Measurements from ENCODE around the gene ACOT11. TPM values are rescaled to one million over a fixed set of nuclear protein-coding genes. Genes with fewer than 3 reads are reported as not detected.

The ACOT11 gene
- polyA plus RNA-seq, 1 donor from 2014 or later: not detected

DNA sequence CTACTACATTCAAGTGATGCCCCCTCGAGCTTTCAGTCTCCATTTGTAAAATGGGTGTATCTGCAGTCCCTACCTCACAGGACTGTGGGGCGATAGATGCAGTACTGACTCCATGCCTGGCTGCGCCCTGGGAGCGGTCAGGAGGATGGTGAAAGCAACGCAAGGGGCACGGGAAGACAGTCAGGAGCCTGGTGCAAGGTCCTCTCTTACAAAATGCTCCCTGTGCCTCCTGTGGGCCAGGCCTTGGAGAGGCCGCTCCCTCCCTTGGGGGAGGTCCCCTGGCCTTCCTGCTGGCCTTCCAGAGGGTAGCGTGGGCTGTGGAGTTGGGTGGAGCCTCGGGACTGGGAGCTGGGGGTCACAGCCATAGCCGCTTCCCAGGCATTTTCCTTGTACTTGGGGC lies 53.7 kb downstream of the ACOT11 start:
- Histone ChIP-seq H3K4me3 (ENCODE audit: low read length) (no peak overlapping the region), H4K20me1 (ENCODE audit: insufficient read depth) (no peaks in the 10 kb centered on the region), H3K79me2 (replicated peaks; ENCODE audit: insufficient read depth, low read length) (no peaks in the 10 kb centered on the region), H3K9ac (ENCODE audit: low read length) (no peak overlapping the region), H3K9me2 (ENCODE audit: insufficient read depth, low read length) (no peaks in the 10 kb centered on the region), H3F3A (ENCODE audit: insufficient read depth, low read length, poor library complexity, severe bottlenecking) (no peaks in the 10 kb centered on the region), H2AFZ (ENCODE audit: low read depth, low read length) (no peak overlapping the region), H3K27me3 (ENCODE audit: insufficient read depth, low read depth, low read length) (no peaks in the 10 kb centered on the region), H3K4me2 (ENCODE audit: low read length) (no peak overlapping the region), H3K9me3 (ENCODE audit: low read length) (no peaks in the 10 kb centered on the region), H3K27ac (ENCODE audit: low read length) (no peak overlapping the region), H3K36me3 (ENCODE audit: insufficient read depth, low read length) (no peaks in the 10 kb centered on the region)
- TF ChIP-seq POLR2AphosphoS5 (IDR thresholded peaks at IDR 0.05) (no peak), EP300 (conservative IDR thresholded peaks at IDR 0.05; ENCODE audit: poor library complexity, severe bottlenecking) (no peak), RAD21 (conservative IDR thresholded peaks at IDR 0.05) (no peak), MXI1 (conservative IDR thresholded peaks at IDR 0.05; ENCODE audit: poor library complexity, severe bottlenecking) (no peak), EZH2 (IDR thresholded peaks at IDR 0.05; ENCODE audit: borderline replicate concordance, insufficient read depth, low read length, poor library complexity, severe bottlenecking) (no peak), CTCF (IDR thresholded peaks at IDR 0.05; ENCODE audit: poor library complexity, severe bottlenecking) (no peak), SMC3 (conservative IDR thresholded peaks at IDR 0.05; ENCODE audit: poor library complexity) (no peak), TAF1 (IDR thresholded peaks at IDR 0.05; ENCODE audit: low read depth) (no peak)
- TF ChIP-seq, protein P1, sequence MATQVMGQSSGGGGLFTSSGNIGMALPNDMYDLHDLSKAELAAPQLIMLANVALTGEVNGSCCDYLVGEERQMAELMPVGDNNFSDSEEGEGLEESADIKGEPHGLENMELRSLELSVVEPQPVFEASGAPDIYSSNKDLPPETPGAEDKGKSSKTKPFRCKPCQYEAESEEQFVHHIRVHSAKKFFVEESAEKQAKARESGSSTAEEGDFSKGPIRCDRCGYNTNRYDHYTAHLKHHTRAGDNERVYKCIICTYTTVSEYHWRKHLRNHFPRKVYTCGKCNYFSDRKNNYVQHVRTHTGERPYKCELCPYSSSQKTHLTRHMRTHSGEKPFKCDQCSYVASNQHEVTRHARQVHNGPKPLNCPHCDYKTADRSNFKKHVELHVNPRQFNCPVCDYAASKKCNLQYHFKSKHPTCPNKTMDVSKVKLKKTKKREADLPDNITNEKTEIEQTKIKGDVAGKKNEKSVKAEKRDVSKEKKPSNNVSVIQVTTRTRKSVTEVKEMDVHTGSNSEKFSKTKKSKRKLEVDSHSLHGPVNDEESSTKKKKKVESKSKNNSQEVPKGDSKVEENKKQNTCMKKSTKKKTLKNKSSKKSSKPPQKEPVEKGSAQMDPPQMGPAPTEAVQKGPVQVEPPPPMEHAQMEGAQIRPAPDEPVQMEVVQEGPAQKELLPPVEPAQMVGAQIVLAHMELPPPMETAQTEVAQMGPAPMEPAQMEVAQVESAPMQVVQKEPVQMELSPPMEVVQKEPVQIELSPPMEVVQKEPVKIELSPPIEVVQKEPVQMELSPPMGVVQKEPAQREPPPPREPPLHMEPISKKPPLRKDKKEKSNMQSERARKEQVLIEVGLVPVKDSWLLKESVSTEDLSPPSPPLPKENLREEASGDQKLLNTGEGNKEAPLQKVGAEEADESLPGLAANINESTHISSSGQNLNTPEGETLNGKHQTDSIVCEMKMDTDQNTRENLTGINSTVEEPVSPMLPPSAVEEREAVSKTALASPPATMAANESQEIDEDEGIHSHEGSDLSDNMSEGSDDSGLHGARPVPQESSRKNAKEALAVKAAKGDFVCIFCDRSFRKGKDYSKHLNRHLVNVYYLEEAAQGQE (IDR thresholded peaks at IDR 0.05; ENCODE audit: borderline replicate concordance): no peak

DNA sequence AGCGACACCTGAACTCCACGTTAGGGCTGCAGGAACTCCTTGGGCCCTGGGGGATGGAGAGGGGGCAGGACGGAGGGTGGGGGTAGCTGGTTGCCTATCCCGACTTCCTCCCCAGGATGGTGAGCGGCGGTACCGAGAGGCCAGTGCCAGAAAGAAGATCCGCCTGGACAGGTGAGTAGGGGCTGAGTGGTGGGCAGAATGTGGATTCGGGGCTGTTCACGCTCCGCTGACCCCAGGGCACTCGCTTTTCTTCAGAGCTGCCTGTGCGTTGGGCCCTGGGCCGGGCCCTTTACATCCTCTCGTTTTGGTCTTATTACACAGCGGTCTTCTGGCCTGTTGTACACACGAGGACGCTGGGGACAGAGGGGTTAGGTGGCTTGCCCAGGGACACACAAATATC lies 54.5 kb downstream of the ACOT11 start:
- no peaks in the 10 kb centered on the region for H3K79me2 ChIP-seq (replicated peaks; ENCODE audit: insufficient read depth, low read length)
- H3K27ac ChIP-seq (ENCODE audit: low read length): no peak overlapping the region
- H3K9ac ChIP-seq (ENCODE audit: low read length): no peak overlapping the region
- no peaks in the 10 kb centered on the region for H3F3A ChIP-seq (ENCODE audit: insufficient read depth, low read length, poor library complexity, severe bottlenecking)
- no peaks in the 10 kb centered on the region for H3K27me3 ChIP-seq (ENCODE audit: insufficient read depth, low read depth, low read length)
- no peaks in the 10 kb centered on the region for H3K9me2 ChIP-seq (ENCODE audit: insufficient read depth, low read length)
- H2AFZ ChIP-seq (ENCODE audit: low read depth, low read length): no peak overlapping the region
- no peak for TF ChIP-seq MXI1 (conservative IDR thresholded peaks at IDR 0.05; ENCODE audit: poor library complexity, severe bottlenecking)
- TF ChIP-seq TAF1 (IDR thresholded peaks at IDR 0.05; ENCODE audit: low read depth): no peak
- no peak for TF ChIP-seq EP300 (conservative IDR thresholded peaks at IDR 0.05; ENCODE audit: poor library complexity, severe bottlenecking)
- TF ChIP-seq CTCF (IDR thresholded peaks at IDR 0.05; ENCODE audit: poor library complexity, severe bottlenecking): no peak
- no peak for TF ChIP-seq POLR2AphosphoS5 (IDR thresholded peaks at IDR 0.05)
- no peak for TF ChIP-seq RAD21 (conservative IDR thresholded peaks at IDR 0.05)
- TF ChIP-seq, protein P1 (IDR thresholded peaks at IDR 0.05; ENCODE audit: borderline replicate concordance): no peak
- no peak for TF ChIP-seq EZH2 (IDR thresholded peaks at IDR 0.05; ENCODE audit: borderline replicate concordance, insufficient read depth, low read length, poor library complexity, severe bottlenecking)
- TF ChIP-seq SMC3 (conservative IDR thresholded peaks at IDR 0.05; ENCODE audit: poor library complexity): no peak
- no peak overlapping the region for H3K4me2 ChIP-seq (ENCODE audit: low read length)
- no peaks in the 10 kb centered on the region for H3K9me3 ChIP-seq (ENCODE audit: low read length)
- H3K4me3 ChIP-seq (ENCODE audit: low read length): no peak overlapping the region
- H3K36me3 ChIP-seq (ENCODE audit: insufficient read depth, low read length): no peaks in the 10 kb centered on the region
- no peaks in the 10 kb centered on the region for H4K20me1 ChIP-seq (ENCODE audit: insufficient read depth)

Measured in neural cell (in vitro differentiated cells).